Peyer's patch (tissue), 4 donors: ENCODE measurements around the gene PTPN11. TPM values are rescaled to one million over a fixed set of nuclear protein-coding genes. Genes with fewer than 3 reads are reported as not detected.
"Not testable (repeated sequence)": the region's sequence is repeated elsewhere in the genome, so short reads cannot be mapped to it uniquely, and the experiment has no call there.

Source experiments
- DNase-seq, 3 donors: peaks; one replicate each; pipeline ENCODE4 v3.0.0-alpha.2; 2017 to 2019
- H3K27ac ChIP-seq, 4 donors: fragments of 200-600 bp; sonication (generic); one replicate each; pipeline ENCODE4 v1.5.1; 2016 to 2019
- H3K27me3 ChIP-seq, 2 donors: fragments of 200-600 bp; sonication (generic); one replicate each; pipeline ENCODE4 v1.5.1; 2019
- H3K36me3 ChIP-seq, 3 donors: fragments of 200-600 bp; sonication (generic); one replicate each; pipeline ENCODE4 v1.5.1; 2016 to 2019
- H3K4me1 ChIP-seq, 4 donors: fragments of 200-600 bp; sonication (generic); one replicate each; pipeline ENCODE4 v1.5.1; 2016 to 2019
- H3K4me3 ChIP-seq, 4 donors: fragments of 200-600 bp; sonication (generic); 1 replicate in 3 of 4; 2 replicates in 1 of 4; pipeline ENCODE4 v1.5.1; 2016 to 2019; ENCODE audit warnings: mild to moderate bottlenecking in 1 of 4
- H3K9me3 ChIP-seq, 4 donors: fragments of 200-600 bp; sonication (generic); one replicate each; pipeline ENCODE4 v1.5.1; 2016 to 2019; ENCODE audit warnings: mild to moderate bottlenecking in 1 of 4
- CTCF ChIP-seq, 6 experiments: fragments of 450-650 bp in 4 of 6; fragments of 200-600 bp in 2 of 6; sonication (generic) in 1 of 6; IDR thresholded peaks; one replicate each; pipeline ENCODE4 v1.5.1; 2017 to 2019; ENCODE audit warnings: antibody characterized with exemption in 6 of 6, mild to moderate bottlenecking in 3 of 6, moderate library complexity in 1 of 6
- POLR2A ChIP-seq, 2 donors: fragments of 450-650 bp; IDR thresholded peaks; one replicate each; pipeline ENCODE4 v1.5.1; 2017; ENCODE audit warnings: antibody characterized with exemption in 2 of 2, mild to moderate bottlenecking in 2 of 2, moderate library complexity in 2 of 2
- total RNA-seq, 4 donors: library from RNA; depleted of rRNA; stranded (reverse); fragments of >200 nt; gene quantifications; one replicate each; pipeline ENCODE4 v1.1.0, GENCODE V29; 2016

The PTPN11 gene
- total RNA-seq, 4 donors from 2014 or later, result 34.5 to 128 (median 40.5) TPM

GRCh38 chr12:112406519-112407488 lies 11.9 kb upstream of the PTPN11 start:
- Histone ChIP-seq H3K27ac (no peak overlapping the region), H3K9me3 (no peaks in the 10 kb centered on the region), H3K27me3 (no peaks in the 10 kb centered on the region), H3K4me3 (no peak overlapping the region), H3K4me1 (peaks cover 0 to 20% (median 4%) of the 10 kb centered on the region in 4 donors), H3K36me3 (peaks cover 0 to 40% (median 3%) of the 10 kb centered on the region in 3 donors)
- TF ChIP-seq CTCF (IDR thresholded peaks at IDR 0.05), result no peak
- TF ChIP-seq POLR2A (IDR thresholded peaks at IDR 0.05), result no peak
- no peak for DNase-seq

- Histone ChIP-seq H3K36me3 (peaks cover 0 to 40% (median 3%) of the 10 kb centered on the region in 3 donors), H3K27ac (peak overlapping the region in 1 of 4 donors; percentile 84), H3K4me3 (peak overlapping the region in 1 of 4 donors; percentile 74), H3K4me1 (peaks cover 0 to 20% (median 4%) of the 10 kb centered on the region in 4 donors)
- not testable (repeated sequence) for DNase-seq, H3K27me3 ChIP-seq, H3K9me3 ChIP-seq
Observed at GRCh38 chr12:112407683-112408082, 11.1 kb upstream of the PTPN11 start.

GRCh38 chr12:112408621-112409020 lies 10.1 kb upstream of the PTPN11 start:
- Histone ChIP-seq H3K36me3 (peaks cover 0 to 40% (median 3%) of the 10 kb centered on the region in 3 donors), H3K9me3 (no peaks in the 10 kb centered on the region), H3K4me3 (peak overlapping the region; percentile 63 to 94 (median 75)), H3K27ac (peak overlapping the region; percentile 74 to 91 (median 85)), H3K4me1 (peaks cover 0 to 20% (median 4%) of the 10 kb centered on the region in 4 donors), H3K27me3 (no peaks in the 10 kb centered on the region)
- no peak for DNase-seq
- no peak for TF ChIP-seq CTCF (IDR thresholded peaks at IDR 0.05)
- TF ChIP-seq POLR2A (IDR thresholded peaks at IDR 0.05), result no peak

GRCh38 chr12:112409064-112409905 lies 9.5 kb upstream of the PTPN11 start, which contains the start of gene RPL6:
Gene RPL6, minus strand, starts transcription at chr12:112409605. Its CDS starts 949 bp downstream, at chr12:112408656.
- TF ChIP-seq POLR2A (IDR thresholded peaks at IDR 0.05) (peak; percentile 57 to 86), CTCF (IDR thresholded peaks at IDR 0.05) (peak in 1 of 6 experiments; percentile 6)
- Histone ChIP-seq H3K4me1 (peaks cover 0 to 20% (median 4%) of the 10 kb centered on the region in 4 donors), H3K36me3 (peaks cover 0 to 39% (median 3%) of the 10 kb centered on the region in 3 donors), H3K4me3 (peak within 1 kb of the TSS; percentile 63 to 94 (median 75)), H3K27me3 (no peaks in the 10 kb centered on the region), H3K27ac (peak within 1 kb of the TSS; percentile 74 to 91 (median 85)), H3K9me3 (no peaks in the 10 kb centered on the region)
- DNase-seq, result peak; percentile 79 to 90 (median 84)

GRCh38 chr12:112409906-112410244 lies 8.9 kb upstream of the PTPN11 start:
- peaks cover 0 to 34% (median 3%) of the 10 kb centered on the region in 3 donors for H3K36me3 ChIP-seq
- peak overlapping the region in 1 of 4 donors; percentile 84 for H3K27ac ChIP-seq
- H3K4me3 ChIP-seq, result peak overlapping the region in 2 of 4 donors; percentile 76 to 94
- H3K27me3 ChIP-seq, result no peaks in the 10 kb centered on the region
- no peaks in the 10 kb centered on the region for H3K9me3 ChIP-seq
- TF ChIP-seq CTCF (IDR thresholded peaks at IDR 0.05) (no peak), POLR2A (IDR thresholded peaks at IDR 0.05) (no peak)
- DNase-seq, result no peak
- peaks cover 0 to 20% (median 4%) of the 10 kb centered on the region in 4 donors for H3K4me1 ChIP-seq
